WTC11 (cell line): ENCODE results near the gene AKAP3. TPM values are rescaled to one million over a fixed set of nuclear protein-coding genes. Genes with fewer than 3 reads are reported as not detected.

ENCODE experiments used
- ATAC-seq: fragments of 200-7000 bp; cut with Tn5 transposase; 2 replicates; pipeline ENCODE4 v1.10.0; 2021; ENCODE audit warnings: mild to moderate bottlenecking, moderate library complexity
- CTCF ChIA-PET: fragments of 300-600 bp; sonication (Branson Sonifier 250); formaldehyde crosslinking; loops from one replicate; lab custom pipeline; 2021; ENCODE audit warnings: antibody characterized with exemption; lab: Charles Lee
- POLR2A ChIA-PET: fragments of 350-600 bp; sonication (Branson Sonifier 250); formaldehyde crosslinking; loops from one replicate; lab custom pipeline; 2021; ENCODE audit warnings: antibody characterized with exemption; lab: Charles Lee
- DNase-seq: peaks from one replicate; pipeline ENCODE4 v3.0.0; 2021; ENCODE audit warnings: low spot score
- H3K27ac Mint-ChIP-seq: 2 replicates; pipeline ENCODE4 v1.8.0; 2021; ENCODE audit warnings: mixed read lengths
- H3K27me3 Mint-ChIP-seq: 2 replicates; pipeline ENCODE4 v1.8.0; 2021; ENCODE audit warnings: low read depth, mild to moderate bottlenecking, moderate library complexity, mixed read lengths
- H3K36me3 Mint-ChIP-seq: 2 replicates; pipeline ENCODE4 v1.8.0; 2021; ENCODE audit warnings: mixed read lengths
- H3K4me1 Mint-ChIP-seq: 2 replicates; pipeline ENCODE4 v1.8.0; 2022; ENCODE audit warnings: mixed read lengths
- H3K4me3 Mint-ChIP-seq: 2 replicates; pipeline ENCODE4 v1.8.0; 2021; ENCODE audit warnings: mild to moderate bottlenecking, moderate library complexity, mixed read lengths
- H3K9me3 Mint-ChIP-seq: 2 replicates; pipeline ENCODE4 v1.8.0; 2021; ENCODE audit warnings: mixed read lengths
- ATF1 ChIP-seq: sonication (generic); formaldehyde crosslinking; IDR thresholded peaks from 2 replicates; pipeline ENCODE4 v1.8.1; 2023; ENCODE audit warnings: mild to moderate bottlenecking, moderate library complexity, missing genetic modification reagents
- CREB1 ChIP-seq: sonication (generic); formaldehyde crosslinking; IDR thresholded peaks from 2 replicates; pipeline ENCODE4 v1.8.0; 2023; ENCODE audit warnings: mild to moderate bottlenecking, missing genetic modification reagents
- GTF2I ChIP-seq: fragments of 250-450 bp; sonication (Bioruptor Pico); conservative IDR thresholded peaks from 2 replicates; pipeline ENCODE4 v1.4.0; 2021; ENCODE audit warnings: mild to moderate bottlenecking
- MYBL2 ChIP-seq: sonication (generic); formaldehyde crosslinking; IDR thresholded peaks from 2 replicates; pipeline ENCODE4 v1.8.1; 2023; ENCODE audit warnings: mild to moderate bottlenecking, moderate library complexity, missing genetic modification reagents
- SMAD3 ChIP-seq: sonication (generic); formaldehyde crosslinking; IDR thresholded peaks from 2 replicates; pipeline ENCODE4 v1.8.0; 2022; ENCODE audit warnings: missing genetic modification reagents, mild to moderate bottlenecking, borderline replicate concordance
- ZNF232 ChIP-seq: sonication (generic); formaldehyde crosslinking; IDR thresholded peaks from 2 replicates; pipeline ENCODE4 v1.8.0; 2022; ENCODE audit warnings: mild to moderate bottlenecking, missing genetic modification reagents
- ZNF317 ChIP-seq: sonication (generic); formaldehyde crosslinking; IDR thresholded peaks from 2 replicates; pipeline ENCODE4 v1.8.1; 2023; ENCODE audit warnings: low read depth, mild to moderate bottlenecking, moderate library complexity, missing genetic modification reagents, borderline replicate concordance
- total RNA-seq: library from RNA; stranded (reverse); gene quantifications from 3 replicates; pipeline ENCODE4 v1.2.3, GENCODE V29; 2021
- TF ChIP-seq, protein P1 (sequence below): sonication (generic); formaldehyde crosslinking; IDR thresholded peaks from 2 replicates; pipeline ENCODE4 v1.8.1; 2023; ENCODE audit warnings: mild to moderate bottlenecking, missing genetic modification reagents
- TF ChIP-seq, protein P2 (sequence below): sonication (generic); formaldehyde crosslinking; IDR thresholded peaks from 2 replicates; pipeline ENCODE4 v1.8.0; 2023; ENCODE audit warnings: missing genetic modification reagents, mild to moderate bottlenecking, borderline replicate concordance
- TF ChIP-seq, protein P3 (sequence below): sonication (generic); formaldehyde crosslinking; IDR thresholded peaks from 2 replicates; pipeline ENCODE4 v1.8.1; 2023; ENCODE audit warnings: mild to moderate bottlenecking, missing genetic modification reagents, moderate library complexity
- TF ChIP-seq, protein P4 (sequence below): sonication (generic); formaldehyde crosslinking; IDR thresholded peaks from 2 replicates; pipeline ENCODE4 v1.8.1; 2023; ENCODE audit warnings: mild to moderate bottlenecking, missing genetic modification reagents
- TF ChIP-seq, protein P5 (sequence below): sonication (generic); formaldehyde crosslinking; IDR thresholded peaks from 2 replicates; pipeline ENCODE4 v1.8.1; 2023; ENCODE audit warnings: mild to moderate bottlenecking, missing genetic modification reagents, moderate library complexity
- TF ChIP-seq, protein P6 (sequence below): fragments of 250-450 bp; sonication (Bioruptor Pico); IDR thresholded peaks from 2 replicates; pipeline ENCODE4 v1.9.0; 2021; ENCODE audit warnings: mild to moderate bottlenecking, borderline replicate concordance
- TF ChIP-seq, protein P7 (sequence below): sonication (generic); formaldehyde crosslinking; IDR thresholded peaks from 2 replicates; pipeline ENCODE4 v1.8.0; 2022; ENCODE audit warnings: mild to moderate bottlenecking, missing genetic modification reagents

Gene AKAP3
- total RNA-seq, 1 experiment from 2014 or later = 1.9 TPM

DNA sequence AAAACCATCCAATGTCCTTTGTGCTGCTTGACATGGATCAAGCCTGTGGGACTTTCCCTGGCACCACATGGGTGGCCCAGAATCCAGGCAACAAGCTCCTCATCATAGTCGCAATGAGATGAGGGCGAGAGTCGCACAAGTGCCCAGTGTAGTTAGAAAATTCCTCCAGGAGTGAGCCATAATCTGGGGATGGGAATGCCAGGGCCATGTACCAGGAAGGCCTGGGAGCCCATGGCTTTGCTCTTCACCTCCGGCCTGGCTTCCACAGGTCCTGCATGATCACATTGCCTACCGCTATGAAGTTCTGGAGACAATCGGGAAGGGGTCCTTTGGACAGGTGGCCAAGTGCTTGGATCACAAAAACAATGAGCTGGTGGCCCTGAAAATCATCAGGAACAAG, 53.0 kb downstream of the AKAP3 start:
- peaks cover 3% of the 10 kb centered on the region; the same call in 1 of the 2 replicates for H3K27me3 Mint-ChIP-seq
- ChIA-PET POLR2A (interaction anchor here (1.0 kb wide), 1 partner anchor 53 kb away, joined by 3 read pairs; the partner anchor contains the start of genes AKAP3 and NDUFA9), CTCF (no interaction called here)
- DNase-seq (no peak), ATAC-seq (no peak)
- H3K27ac Mint-ChIP-seq = no peak overlapping the region
- no peaks in the 10 kb centered on the region for H3K4me1 Mint-ChIP-seq
- no peaks in the 10 kb centered on the region for H3K9me3 Mint-ChIP-seq
- no peak overlapping the region for H3K4me3 Mint-ChIP-seq
- H3K36me3 Mint-ChIP-seq = no peaks in the 10 kb centered on the region
- TF ChIP-seq, protein P1, sequence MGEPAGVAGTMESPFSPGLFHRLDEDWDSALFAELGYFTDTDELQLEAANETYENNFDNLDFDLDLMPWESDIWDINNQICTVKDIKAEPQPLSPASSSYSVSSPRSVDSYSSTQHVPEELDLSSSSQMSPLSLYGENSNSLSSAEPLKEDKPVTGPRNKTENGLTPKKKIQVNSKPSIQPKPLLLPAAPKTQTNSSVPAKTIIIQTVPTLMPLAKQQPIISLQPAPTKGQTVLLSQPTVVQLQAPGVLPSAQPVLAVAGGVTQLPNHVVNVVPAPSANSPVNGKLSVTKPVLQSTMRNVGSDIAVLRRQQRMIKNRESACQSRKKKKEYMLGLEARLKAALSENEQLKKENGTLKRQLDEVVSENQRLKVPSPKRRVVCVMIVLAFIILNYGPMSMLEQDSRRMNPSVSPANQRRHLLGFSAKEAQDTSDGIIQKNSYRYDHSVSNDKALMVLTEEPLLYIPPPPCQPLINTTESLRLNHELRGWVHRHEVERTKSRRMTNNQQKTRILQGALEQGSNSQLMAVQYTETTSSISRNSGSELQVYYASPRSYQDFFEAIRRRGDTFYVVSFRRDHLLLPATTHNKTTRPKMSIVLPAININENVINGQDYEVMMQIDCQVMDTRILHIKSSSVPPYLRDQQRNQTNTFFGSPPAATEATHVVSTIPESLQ (CRISPR knock-in tag) = no peak
- TF ChIP-seq MYBL2 (CRISPR knock-in tag) (no peak), CREB1 (CRISPR knock-in tag) (no peak), ZNF232 (CRISPR knock-in tag) (no peak), ATF1 (CRISPR knock-in tag) (no peak)
- TF ChIP-seq, protein P2, sequence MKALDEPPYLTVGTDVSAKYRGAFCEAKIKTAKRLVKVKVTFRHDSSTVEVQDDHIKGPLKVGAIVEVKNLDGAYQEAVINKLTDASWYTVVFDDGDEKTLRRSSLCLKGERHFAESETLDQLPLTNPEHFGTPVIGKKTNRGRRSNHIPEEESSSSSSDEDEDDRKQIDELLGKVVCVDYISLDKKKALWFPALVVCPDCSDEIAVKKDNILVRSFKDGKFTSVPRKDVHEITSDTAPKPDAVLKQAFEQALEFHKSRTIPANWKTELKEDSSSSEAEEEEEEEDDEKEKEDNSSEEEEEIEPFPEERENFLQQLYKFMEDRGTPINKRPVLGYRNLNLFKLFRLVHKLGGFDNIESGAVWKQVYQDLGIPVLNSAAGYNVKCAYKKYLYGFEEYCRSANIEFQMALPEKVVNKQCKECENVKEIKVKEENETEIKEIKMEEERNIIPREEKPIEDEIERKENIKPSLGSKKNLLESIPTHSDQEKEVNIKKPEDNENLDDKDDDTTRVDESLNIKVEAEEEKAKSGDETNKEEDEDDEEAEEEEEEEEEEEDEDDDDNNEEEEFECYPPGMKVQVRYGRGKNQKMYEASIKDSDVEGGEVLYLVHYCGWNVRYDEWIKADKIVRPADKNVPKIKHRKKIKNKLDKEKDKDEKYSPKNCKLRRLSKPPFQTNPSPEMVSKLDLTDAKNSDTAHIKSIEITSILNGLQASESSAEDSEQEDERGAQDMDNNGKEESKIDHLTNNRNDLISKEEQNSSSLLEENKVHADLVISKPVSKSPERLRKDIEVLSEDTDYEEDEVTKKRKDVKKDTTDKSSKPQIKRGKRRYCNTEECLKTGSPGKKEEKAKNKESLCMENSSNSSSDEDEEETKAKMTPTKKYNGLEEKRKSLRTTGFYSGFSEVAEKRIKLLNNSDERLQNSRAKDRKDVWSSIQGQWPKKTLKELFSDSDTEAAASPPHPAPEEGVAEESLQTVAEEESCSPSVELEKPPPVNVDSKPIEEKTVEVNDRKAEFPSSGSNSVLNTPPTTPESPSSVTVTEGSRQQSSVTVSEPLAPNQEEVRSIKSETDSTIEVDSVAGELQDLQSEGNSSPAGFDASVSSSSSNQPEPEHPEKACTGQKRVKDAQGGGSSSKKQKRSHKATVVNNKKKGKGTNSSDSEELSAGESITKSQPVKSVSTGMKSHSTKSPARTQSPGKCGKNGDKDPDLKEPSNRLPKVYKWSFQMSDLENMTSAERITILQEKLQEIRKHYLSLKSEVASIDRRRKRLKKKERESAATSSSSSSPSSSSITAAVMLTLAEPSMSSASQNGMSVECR (CRISPR knock-in tag) = no peak
- TF ChIP-seq, protein P3, sequence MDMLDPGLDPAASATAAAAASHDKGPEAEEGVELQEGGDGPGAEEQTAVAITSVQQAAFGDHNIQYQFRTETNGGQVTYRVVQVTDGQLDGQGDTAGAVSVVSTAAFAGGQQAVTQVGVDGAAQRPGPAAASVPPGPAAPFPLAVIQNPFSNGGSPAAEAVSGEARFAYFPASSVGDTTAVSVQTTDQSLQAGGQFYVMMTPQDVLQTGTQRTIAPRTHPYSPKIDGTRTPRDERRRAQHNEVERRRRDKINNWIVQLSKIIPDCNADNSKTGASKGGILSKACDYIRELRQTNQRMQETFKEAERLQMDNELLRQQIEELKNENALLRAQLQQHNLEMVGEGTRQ (CRISPR knock-in tag) = no peak
- TF ChIP-seq, protein P4, sequence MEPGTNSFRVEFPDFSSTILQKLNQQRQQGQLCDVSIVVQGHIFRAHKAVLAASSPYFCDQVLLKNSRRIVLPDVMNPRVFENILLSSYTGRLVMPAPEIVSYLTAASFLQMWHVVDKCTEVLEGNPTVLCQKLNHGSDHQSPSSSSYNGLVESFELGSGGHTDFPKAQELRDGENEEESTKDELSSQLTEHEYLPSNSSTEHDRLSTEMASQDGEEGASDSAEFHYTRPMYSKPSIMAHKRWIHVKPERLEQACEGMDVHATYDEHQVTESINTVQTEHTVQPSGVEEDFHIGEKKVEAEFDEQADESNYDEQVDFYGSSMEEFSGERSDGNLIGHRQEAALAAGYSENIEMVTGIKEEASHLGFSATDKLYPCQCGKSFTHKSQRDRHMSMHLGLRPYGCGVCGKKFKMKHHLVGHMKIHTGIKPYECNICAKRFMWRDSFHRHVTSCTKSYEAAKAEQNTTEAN = no peak

DNA sequence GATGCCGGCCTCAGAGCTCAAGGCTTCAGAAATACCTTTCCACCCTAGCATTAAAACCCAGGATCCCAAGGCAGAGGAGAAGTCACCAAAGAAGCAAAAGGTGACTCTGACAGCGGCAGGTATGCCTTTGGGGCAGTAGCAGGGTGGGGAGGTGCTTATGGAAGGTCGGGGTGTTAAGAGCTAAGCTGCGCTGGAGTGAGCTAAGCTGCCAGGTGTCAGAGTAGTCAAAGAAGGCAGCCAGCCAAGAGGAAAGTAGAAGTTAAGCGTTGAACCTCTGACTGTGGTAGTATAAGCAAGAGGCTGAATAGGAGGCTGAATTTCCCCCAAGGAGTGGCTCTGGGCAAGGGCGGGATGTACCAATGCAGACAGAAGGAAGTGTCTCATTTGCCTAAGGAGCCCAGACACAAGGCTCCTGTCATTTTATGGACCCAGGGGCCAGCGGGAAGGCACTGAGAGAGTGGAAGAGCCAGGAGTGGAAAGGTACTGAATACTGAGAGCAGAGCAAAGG, 57.6 kb downstream of the AKAP3 start:
- H3K27me3 Mint-ChIP-seq = no peaks in the 10 kb centered on the region; the same call in 1 of the 2 replicates
- peaks cover 10% of the 10 kb centered on the region for H3K4me1 Mint-ChIP-seq
- H3K36me3 Mint-ChIP-seq = no peaks in the 10 kb centered on the region
- no peak overlapping the region for H3K4me3 Mint-ChIP-seq
- ATAC-seq (no peak), DNase-seq (no peak)
- no peak overlapping the region for H3K27ac Mint-ChIP-seq
- peaks cover 5% of the 10 kb centered on the region for H3K9me3 Mint-ChIP-seq
- POLR2A ChIA-PET = no interaction called here
- CTCF ChIA-PET = interaction anchor here (1.4 to 5.9 kb wide), 2 partner anchors 13 to 167 kb away, joined by 3 to 38 read pairs; no protein-coding TSS in a partner anchor
- TF ChIP-seq, protein P5, sequence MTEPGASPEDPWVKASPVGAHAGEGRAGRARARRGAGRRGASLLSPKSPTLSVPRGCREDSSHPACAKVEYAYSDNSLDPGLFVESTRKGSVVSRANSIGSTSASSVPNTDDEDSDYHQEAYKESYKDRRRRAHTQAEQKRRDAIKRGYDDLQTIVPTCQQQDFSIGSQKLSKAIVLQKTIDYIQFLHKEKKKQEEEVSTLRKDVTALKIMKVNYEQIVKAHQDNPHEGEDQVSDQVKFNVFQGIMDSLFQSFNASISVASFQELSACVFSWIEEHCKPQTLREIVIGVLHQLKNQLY = no peak
- no peak for TF ChIP-seq GTF2I (CRISPR knock-in tag)
- TF ChIP-seq, protein P6, sequence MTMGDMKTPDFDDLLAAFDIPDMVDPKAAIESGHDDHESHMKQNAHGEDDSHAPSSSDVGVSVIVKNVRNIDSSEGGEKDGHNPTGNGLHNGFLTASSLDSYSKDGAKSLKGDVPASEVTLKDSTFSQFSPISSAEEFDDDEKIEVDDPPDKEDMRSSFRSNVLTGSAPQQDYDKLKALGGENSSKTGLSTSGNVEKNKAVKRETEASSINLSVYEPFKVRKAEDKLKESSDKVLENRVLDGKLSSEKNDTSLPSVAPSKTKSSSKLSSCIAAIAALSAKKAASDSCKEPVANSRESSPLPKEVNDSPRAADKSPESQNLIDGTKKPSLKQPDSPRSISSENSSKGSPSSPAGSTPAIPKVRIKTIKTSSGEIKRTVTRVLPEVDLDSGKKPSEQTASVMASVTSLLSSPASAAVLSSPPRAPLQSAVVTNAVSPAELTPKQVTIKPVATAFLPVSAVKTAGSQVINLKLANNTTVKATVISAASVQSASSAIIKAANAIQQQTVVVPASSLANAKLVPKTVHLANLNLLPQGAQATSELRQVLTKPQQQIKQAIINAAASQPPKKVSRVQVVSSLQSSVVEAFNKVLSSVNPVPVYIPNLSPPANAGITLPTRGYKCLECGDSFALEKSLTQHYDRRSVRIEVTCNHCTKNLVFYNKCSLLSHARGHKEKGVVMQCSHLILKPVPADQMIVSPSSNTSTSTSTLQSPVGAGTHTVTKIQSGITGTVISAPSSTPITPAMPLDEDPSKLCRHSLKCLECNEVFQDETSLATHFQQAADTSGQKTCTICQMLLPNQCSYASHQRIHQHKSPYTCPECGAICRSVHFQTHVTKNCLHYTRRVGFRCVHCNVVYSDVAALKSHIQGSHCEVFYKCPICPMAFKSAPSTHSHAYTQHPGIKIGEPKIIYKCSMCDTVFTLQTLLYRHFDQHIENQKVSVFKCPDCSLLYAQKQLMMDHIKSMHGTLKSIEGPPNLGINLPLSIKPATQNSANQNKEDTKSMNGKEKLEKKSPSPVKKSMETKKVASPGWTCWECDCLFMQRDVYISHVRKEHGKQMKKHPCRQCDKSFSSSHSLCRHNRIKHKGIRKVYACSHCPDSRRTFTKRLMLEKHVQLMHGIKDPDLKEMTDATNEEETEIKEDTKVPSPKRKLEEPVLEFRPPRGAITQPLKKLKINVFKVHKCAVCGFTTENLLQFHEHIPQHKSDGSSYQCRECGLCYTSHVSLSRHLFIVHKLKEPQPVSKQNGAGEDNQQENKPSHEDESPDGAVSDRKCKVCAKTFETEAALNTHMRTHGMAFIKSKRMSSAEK (CRISPR knock-in tag) = no peak
- no peak for TF ChIP-seq ZNF317
- TF ChIP-seq, protein P1 (CRISPR knock-in tag) = no peak
- no peak for TF ChIP-seq SMAD3 (CRISPR knock-in tag)
- TF ChIP-seq, protein P7, sequence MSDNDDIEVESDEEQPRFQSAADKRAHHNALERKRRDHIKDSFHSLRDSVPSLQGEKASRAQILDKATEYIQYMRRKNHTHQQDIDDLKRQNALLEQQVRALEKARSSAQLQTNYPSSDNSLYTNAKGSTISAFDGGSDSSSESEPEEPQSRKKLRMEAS (CRISPR knock-in tag) = no peak
- TF ChIP-seq, protein P3 (CRISPR knock-in tag) = no peak
